NCI-H2107 (cell line): Measurements from ENCODE around the gene MYO9A.

Experiments used
- DNase-seq: peaks from one replicate; lab custom pipeline; 2025; lab: John Stamatoyannopoulos, UW

MYO9A gene

GRCh38 chr15:71782422-71783165 is 335.4 kb downstream of the MYO9A start:
- DNase-seq: no peak

DNA sequence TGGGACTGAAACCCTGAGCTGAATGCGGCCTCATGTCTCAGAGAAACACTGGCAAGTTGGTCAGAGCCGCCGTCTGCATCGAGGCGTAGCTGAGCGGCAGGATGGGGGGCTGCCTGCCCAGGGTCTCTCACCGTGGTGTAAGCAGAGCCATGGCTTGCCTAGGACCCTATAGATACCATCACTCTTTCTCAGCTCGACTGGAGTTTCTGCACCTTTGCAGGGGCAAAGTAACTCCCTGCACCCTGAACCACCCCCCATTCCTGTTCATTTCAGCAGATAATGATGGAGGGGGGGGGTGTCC is 336.0 kb downstream of the MYO9A start:
- DNase-seq: no peak

- DNase-seq: no peak
These were observed 336.6 kb downstream of the MYO9A start for GRCh38 chr15:71781179-71781964.

DNA sequence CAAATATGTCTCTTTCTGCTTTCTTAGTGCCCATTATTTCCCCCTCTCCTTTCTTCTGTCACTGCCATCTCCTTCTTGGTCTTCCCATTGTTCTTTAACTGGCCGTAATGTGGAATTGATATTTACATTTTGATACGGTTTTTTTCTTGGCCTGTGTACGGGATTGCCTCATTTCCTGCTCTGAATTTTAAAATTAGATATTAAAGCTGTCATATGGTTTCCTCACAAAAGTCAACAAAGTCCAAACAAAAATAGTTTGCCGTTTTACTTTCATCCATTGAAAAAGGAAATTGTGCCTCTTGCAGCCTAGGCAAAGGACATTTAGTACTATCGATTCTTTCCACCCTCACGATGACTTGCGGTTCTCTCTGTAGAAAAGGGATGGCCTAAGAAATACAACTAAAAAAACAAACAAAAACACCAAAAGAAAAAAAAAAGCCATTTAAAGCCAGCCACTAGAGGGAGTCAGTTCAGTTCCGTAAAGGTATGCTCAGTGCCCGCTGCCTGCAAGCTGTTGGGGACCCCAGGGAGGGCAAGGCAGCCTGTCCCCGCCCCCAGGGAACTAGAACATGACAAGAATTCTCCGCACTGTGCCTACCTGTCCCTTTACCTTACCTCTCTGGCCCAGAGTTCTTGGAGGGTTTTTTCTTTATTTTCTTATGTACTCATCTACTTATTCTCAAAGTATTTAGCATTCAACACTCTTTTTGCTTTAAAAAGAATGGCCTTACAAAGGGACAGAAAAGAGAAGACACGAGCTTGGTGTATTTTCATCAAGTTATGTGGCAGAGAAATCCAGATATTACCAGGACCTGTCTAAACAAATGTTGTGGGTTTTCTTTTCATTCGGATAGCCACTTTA is 337.6 kb downstream of the MYO9A start:
- DNase-seq: no peak

GRCh38 chr15:71779073-71779797 is 338.7 kb downstream of the MYO9A start:
- DNase-seq: no peak

GRCh38 chr15:71777216-71777943 is 340.6 kb downstream of the MYO9A start:
- no peak for DNase-seq

DNA sequence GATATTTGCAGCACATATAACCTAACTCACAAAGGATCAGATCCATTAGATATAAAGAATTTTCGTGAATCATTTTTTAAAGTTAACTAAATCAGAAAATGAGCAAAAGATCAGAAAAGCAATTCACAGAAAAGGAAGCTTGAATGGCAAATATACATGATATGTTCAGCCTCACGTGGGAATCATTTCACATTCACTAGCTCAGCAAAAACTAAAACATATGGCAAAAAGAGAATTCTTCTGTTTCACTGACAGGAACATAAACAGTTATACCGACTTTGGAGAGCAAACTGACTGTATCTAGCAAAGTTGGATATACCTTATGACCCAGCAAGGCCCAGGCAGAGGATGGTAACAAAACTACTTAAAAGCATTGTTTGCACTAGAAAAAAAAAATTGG is 341.6 kb downstream of the MYO9A start:
- no peak for DNase-seq

DNA sequence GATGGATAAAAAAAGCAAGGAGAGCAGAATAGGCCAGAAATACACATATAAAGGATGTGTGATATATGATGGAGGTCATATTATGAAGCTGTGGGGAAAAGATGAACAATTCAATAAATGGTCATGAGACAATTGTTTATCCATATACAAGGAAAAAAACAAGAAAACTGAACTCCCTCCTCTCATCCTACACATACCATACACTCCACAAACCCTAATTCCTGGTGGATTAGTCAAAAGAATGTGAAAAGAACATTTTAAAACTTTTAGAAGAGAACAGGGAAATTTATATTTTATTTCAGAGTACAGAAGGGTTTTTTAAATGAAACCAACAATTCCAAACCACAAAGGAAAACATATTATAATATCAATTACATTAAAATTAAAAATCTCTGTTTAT is 342.1 kb downstream of the MYO9A start:
- DNase-seq: no peak

DNA sequence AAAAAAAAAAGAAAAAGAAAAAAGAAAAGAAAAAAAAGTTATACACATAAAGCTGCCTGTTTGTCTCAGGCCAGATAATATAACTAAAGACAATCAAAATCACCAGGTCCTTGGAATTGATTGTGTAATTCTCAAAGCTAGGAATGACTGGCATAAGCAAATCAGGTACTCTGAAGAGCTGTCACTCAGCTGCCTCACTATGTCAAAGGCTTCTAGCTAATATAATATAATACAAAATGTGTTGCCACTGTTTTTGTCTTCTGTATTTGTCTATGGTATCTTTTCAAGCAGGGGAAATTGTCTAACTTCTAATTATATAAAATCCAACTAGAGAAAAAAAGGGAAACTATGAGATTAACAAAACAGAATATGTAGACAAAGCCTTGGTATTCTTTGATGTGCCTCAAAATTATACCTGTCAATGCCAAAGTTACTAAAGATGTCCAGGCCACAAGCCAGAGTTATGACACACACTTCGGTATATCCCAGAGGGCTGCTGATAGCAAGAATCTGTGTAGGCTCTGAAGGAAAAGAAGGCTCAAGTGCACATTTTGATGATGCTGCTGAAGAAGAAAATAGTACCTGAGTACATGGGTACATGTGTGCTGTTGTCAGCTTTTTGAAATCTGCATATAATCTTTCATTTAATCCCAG is 344.6 kb downstream of the MYO9A start:
- DNase-seq: no peak
